NCI-H146 (cell line): ENCODE data around the gene PLXND1.
"Not testable (repeated sequence)": the region's sequence is repeated elsewhere in the genome, so short reads cannot be mapped to it uniquely, and the experiment has no call there.

Source experiments
- DNase-seq: peaks from one replicate; lab custom pipeline; 2025; lab: John Stamatoyannopoulos, UW

The PLXND1 gene

DNA sequence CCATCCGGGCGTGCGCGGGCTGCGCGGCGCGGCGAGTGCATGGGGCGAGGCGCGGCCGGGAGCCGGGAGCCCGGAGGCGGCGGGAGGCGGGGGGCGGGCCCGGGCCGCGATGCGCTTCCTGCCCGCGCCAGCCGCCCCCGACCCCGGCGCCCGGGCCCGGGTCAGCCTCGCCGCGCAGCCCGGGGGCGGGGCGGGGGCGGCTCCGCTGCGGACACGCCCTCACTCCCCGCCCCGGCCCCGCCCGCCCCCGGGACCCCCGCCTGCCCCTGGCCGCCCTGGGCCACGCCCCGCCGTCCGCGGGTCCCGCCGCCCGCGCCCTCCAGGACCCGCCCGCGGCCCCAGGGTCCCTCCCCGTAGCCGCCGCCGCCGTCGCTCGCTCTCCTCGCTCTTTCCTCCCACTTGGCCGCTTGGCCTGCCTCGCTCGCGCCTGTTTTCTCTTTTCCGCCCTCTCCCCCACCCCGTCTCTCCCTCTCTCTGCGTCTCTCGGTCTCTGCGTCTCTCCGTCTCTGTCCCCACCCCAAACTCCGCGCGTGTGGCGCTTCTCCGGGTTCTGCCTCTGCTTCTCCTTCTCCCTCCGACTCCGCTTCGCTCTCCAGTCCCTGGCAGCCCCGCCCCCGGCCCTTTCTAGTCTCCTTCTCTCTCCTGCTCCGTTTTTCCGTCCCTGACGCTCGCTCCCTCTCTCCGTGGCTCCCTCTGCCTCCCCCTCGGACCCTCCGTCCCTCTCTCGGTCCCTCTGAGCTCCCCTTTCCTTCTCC is at the start of gene PLXND1:
PLXND1 (minus strand) TSS at position 41 of the 755 bp plus-strand sequence; CDS start at position 4, 37 bp downstream.
- DNase-seq: peak; percentile 85

GRCh38 chr3:129655291-129655700 is 48.8 kb upstream of the PLXND1 start:
- no peak for DNase-seq

- no peak for DNase-seq
These were observed 47.7 kb upstream of the PLXND1 start for GRCh38 chr3:129654131-129654530.

DNA sequence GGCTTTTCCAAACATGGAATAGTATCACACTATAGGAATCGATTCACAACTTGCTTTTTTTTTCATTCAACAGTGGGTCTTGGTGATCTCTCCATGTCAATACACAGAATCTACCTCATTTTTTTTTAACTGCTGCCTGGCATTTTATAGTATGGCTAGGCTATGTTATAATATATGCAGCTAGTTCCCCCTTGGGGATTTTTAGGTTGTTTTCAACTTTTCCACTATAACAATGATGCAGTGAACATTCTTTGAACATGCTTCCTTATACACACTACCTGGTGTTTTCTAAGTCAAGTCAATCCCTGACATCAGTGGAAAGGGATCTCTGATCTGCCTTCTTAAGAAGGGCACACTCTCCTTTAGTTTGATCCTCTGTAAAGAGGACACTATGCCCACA is 46.5 kb upstream of the PLXND1 start:
- DNase-seq: no peak

- DNase-seq: no peak
These were observed 45.1 kb upstream of the PLXND1 start for GRCh38 chr3:129651435-129652202.

DNA sequence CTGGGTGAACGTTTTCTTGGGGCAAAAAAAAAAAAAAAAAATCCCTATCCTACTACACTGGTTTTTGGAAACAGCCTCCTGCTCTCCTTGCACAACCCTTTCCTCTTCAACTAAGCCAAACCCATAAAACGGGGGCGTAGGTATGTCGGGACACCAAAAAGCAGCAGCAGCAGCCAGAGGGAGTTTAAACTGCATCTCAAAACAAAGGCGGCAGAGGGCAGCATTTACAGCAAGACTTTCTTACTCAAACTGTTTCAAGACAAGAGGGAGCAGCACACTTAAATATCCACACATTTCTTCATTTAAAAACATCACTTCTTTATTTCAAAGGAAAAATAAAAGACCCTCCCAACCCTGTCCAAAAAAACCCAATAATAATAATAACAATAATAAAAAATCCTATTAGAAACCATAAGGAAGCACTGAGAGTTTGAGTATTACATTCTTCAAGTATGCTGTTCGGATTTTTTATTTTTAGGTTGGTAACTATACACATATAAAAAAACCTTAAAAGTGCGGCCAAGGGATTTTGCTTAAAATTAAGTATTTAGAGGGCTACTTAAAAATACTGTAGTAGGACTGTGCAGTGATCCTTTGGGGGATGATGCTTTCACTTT is 43.9 kb upstream of the PLXND1 start:
- peak; percentile 21 for DNase-seq

DNA sequence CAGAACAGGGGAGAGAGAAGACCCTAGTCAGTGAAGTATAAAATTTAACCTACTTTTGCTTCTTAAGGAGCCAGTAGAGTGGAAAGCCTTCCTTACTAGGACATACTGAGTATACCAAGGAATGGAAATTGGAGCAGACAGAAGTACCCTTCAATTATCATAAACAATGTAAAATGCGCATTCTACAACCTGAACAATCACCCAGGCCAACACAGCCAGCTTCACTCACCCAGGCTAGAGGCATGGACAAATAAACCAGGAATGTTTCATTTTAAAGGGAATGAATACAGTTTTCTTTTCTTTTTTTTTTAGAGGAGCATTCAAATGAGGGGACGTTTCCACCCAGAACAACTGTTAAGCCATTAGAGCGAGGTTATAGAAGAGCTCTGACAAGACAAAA is 41.9 kb upstream of the PLXND1 start:
- DNase-seq: no peak

DNA sequence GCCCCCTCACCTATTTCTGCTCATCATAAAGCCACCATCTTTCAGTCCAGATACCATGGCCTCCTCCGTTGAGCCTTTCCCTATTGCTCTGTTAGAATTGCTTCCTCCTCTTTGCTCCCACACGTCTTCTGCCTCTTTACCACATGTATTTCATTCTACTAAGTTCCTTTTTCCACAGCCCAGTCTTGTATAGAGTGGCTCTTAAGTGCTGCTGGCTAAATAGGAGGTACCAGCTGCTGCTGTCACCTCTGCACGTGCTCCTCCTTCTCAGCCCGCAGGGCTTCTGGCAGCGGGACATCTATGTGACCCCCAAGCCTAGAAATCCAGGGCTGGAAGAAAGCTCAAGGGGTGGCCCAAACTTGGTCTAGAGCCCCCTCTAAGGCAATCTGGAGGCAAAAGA is 38.8 kb upstream of the PLXND1 start:
- no peak for DNase-seq

DNA sequence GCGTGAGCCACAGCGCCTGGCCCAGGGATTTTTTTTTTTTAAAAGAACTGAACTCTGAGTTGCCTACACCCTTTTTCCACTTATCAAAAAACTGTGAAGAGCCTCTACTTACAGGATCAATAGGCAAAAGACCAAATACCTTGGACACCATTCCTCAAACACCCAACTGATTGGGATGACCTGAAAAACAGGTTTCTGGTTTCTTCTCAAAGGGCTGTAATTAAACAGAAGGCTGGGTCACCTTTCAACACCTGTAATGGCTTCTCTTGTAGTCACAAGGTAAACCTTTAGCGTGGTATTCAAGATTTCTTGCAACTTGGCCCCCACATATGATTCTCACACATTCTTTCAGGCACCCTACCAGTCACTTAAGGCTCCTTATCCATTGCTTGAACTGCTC is 38.4 kb upstream of the PLXND1 start:
- DNase-seq: no peak

DNA sequence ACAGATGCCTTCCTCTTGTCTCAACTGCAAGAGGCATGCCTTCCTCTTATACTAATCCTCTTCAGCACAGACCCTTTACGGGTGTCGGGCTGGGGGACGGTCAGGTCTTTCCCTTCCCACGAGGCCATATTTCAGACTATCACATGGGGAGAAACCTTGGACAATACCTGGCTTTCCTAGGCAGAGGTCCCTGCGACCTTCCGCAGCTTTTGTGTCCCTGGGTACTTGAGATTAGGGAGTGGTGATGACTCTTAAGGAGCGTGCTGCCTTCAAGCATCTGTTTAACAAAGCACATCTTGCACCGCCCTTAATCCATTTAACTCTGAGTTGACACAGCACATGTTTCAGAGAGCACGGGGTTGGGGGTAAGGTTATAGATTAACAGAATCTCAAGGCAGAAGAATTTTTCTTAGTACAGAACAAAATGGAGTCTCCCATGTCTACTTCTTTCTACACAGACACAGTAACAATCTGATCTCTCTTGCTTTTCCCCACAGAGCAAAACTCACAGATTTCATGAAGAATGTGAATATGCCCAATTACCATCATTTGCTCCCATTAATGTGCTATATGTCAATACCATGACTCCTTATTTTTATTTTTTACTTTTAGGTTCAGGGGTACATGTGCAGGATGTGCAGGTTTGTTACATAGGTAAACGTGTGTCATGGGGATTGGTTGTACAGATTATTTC is 35.2 kb upstream of the PLXND1 start:
- not testable (repeated sequence) for DNase-seq

GRCh38 chr3:129640985-129641384 is 34.5 kb upstream of the PLXND1 start:
- not testable (repeated sequence) for DNase-seq

DNA sequence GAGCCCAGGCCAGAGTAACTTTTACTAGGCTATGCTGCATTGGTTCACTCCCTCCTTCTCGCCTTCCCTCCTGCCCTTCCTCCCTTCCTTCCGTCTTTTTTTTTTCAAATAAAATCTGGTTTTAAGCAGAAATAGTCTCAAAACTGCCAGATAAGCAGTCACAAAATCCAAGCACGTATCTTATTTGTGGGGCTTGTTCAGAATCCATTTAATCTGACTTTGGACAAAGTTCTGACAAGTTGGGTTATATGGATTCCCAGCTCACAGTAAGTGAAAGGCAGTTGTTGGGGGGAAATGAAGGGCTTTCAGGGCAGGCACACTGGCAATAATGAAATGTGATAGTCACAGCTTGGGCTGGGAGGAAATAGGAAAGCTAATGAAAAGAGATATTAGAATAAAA is 32.0 kb upstream of the PLXND1 start:
- no peak for DNase-seq

GRCh38 chr3:129636082-129636481 is 29.6 kb upstream of the PLXND1 start:
- no peak for DNase-seq

DNA sequence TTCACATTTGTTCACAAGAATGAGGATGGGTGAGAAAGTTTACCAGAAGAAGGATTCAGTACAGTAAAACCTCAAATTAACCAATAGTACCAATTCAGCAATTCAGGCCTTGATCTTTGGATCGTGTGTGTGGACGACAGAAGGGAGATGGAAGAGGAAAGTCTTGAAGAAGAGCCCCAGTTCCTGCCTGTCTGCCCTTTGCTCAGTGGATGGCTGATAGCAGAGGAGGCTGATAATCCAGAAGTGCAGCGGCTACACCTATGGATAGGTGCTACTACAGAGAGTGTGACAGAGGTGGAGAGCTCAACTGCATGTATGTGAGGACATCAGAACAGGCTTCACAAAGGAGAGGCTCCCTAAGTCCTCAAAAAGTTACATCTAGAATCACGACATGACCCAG is 29.2 kb upstream of the PLXND1 start:
- DNase-seq: no peak

DNA sequence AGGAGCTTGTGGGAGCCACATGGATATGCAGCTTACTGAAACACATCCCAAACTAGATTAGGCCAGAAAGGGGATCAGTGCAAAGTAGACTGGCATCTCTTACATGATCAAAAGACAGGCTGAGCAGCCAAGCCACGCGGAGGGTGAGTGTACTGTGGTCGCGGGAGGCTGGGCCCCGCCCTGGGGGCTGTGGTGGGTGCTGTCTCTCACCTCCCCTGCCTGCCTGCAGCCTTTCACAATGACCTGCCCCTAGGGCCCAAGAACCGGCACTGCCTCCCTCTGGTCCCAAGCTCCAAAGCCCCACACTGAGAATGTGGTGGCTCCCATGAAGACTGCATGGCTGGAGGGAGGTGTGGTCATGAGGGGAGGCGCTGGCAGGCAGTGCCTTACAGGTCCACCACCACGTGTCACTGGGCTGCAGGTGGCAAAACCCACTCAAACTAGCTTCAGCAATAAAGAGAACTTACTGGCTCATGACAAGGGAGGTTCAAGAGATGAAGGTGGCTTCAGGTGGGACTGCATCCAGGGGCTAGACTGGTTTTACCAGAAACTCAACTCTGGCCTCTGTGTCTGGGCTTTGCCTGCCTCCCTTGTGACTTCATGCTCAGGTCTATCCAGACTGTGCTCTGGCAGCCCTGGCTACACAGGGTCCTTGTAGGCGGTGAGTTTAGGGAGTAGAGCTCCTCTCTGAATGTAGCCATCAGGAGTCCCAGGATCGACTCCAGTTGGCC is 27.4 kb upstream of the PLXND1 start:
- no peak for DNase-seq

DNA sequence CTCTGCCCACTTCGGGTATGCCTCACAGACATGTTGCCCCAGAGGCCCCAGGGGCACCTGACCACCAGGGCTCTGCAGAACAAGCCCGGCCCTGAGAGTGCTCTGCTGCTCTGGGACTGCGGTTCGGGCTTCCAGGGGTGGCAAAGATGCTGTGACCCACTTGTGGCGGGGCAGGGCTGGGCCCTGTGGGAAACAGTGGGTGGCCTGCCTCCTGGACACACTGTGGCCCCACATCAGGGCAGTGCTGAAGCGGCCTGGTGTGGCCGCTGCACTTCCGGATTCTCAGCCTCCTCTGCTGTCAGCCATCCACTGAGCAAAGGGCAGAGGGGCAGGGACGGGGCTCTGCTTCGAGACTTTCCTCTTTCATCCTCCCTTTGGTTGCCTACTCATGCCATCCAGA is 26.5 kb upstream of the PLXND1 start:
- DNase-seq: no peak

DNA sequence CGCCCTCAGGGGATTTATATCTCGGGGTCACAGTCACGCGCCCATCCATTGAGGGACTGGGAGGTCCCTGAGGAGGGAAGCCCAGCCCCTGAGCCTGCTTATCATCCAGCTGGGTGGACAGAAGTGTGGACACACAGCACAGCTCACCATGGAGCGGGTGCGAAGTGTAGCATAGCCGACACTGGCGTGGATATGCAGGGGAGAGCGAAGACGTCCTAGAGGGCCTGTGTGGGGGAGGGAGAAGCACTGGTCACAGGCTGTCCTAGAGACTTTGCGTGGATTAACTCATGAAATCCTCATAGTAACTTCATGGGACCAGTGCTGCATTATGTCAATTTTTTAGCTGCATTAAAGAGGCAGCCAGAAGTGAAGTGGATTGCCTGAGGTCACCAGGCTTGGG is 26.1 kb upstream of the PLXND1 start:
- DNase-seq: no peak

- DNase-seq: no peak
These were observed 25.6 kb upstream of the PLXND1 start for GRCh38 chr3:129632056-129632455.

GRCh38 chr3:129629011-129629410 is 22.5 kb upstream of the PLXND1 start:
- DNase-seq: no peak

DNA sequence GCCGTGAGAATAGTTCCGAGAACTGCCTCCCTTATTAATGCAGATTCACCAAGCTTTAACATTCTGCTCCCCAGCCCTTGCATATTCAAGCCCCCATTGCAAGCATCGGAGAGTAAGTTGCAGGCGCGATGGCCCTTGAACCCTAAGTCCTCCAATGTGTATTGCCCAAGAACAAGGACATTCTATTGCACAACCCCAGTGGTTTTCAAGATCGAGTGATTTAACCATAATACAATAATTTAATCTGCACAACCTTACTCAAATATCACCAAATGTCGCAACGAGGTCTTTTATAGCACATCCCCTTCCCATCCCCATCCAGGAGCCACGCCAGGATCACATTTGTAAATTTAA is 21.7 kb upstream of the PLXND1 start:
- DNase-seq: no peak

- DNase-seq: peak; percentile 89
These were observed 21.1 kb upstream of the PLXND1 start for GRCh38 chr3:129627350-129628168.
